DOHH2 (cell line): ENCODE measurements around the gene IPCEF1.

ENCODE experiments used
- H3F3A ChIP-seq: fragments of 200-600 bp; sonication (generic), shearing (Covaris generic); 2 replicates; pipeline ENCODE4 v1.6.0; 2016; ENCODE audit warnings: antibody characterized with exemption, mild to moderate bottlenecking; ENCODE audit not compliant: control insufficient read depth, insufficient read depth
- H3K27ac ChIP-seq: fragments of 200-600 bp; sonication (generic); 2 replicates; pipeline ENCODE4 v1.5.1; 2014; ENCODE audit warnings: low read depth, mild to moderate bottlenecking, low read length, moderate library complexity
- H3K27me3 ChIP-seq: fragments of 200-600 bp; sonication (generic); 2 replicates; pipeline ENCODE4 v1.6.1; 2014; ENCODE audit warnings: mild to moderate bottlenecking, low read length, mixed read lengths; ENCODE audit not compliant: control insufficient read depth
- H3K36me3 ChIP-seq: fragments of 200-600 bp; sonication (generic); 2 replicates; pipeline ENCODE4 v1.6.1; 2014; ENCODE audit warnings: mild to moderate bottlenecking, low read length, moderate library complexity, mixed read lengths; ENCODE audit not compliant: control insufficient read depth
- H3K4me1 ChIP-seq: fragments of 200-600 bp; sonication (generic); 2 replicates; pipeline ENCODE4 v1.6.1; 2014; ENCODE audit warnings: mild to moderate bottlenecking, low read length, mixed read lengths; ENCODE audit not compliant: control insufficient read depth
- H3K4me2 ChIP-seq: fragments of 200-600 bp; sonication (generic); 2 replicates; pipeline ENCODE4 v1.6.0; 2014; ENCODE audit warnings: mild to moderate bottlenecking, low read length, moderate library complexity
- H3K4me3 ChIP-seq: fragments of 200-600 bp; sonication (generic); 2 replicates; pipeline ENCODE4 v1.5.1; 2014; ENCODE audit warnings: mild to moderate bottlenecking, low read length, mixed read lengths
- H3K79me2 ChIP-seq: fragments of 200-600 bp; sonication (generic); 2 replicates; pipeline ENCODE4 v1.6.1; 2014; ENCODE audit warnings: mild to moderate bottlenecking, low read length, mixed read lengths; ENCODE audit not compliant: control insufficient read depth
- H3K9me2 ChIP-seq: fragments of 200-600 bp; sonication (generic); replicated peaks from 2 replicates; pipeline ENCODE4 v1.6.1; 2014; ENCODE audit warnings: mild to moderate bottlenecking, low read length, mixed read lengths; ENCODE audit not compliant: control insufficient read depth
- H3K9me3 ChIP-seq: fragments of 200-600 bp; sonication (generic); 2 replicates; pipeline ENCODE4 v1.6.1; 2014; ENCODE audit warnings: antibody characterized with exemption, low read length, mixed read lengths; ENCODE audit not compliant: control insufficient read depth, insufficient read depth
- H4K20me1 ChIP-seq: fragments of 200-600 bp; sonication (generic); 2 replicates; pipeline ENCODE4 v1.6.0; 2014; ENCODE audit warnings: low read depth, mild to moderate bottlenecking, antibody characterized with exemption, low read length, moderate library complexity; ENCODE audit not compliant: control insufficient read depth, insufficient read depth
- CTCF ChIP-seq: fragments of 200-600 bp; sonication (generic); IDR thresholded peaks from one replicate; pipeline ENCODE4 v1.5.1; 2014; ENCODE audit warnings: antibody characterized with exemption, mild to moderate bottlenecking, low read depth, low read length; ENCODE audit not compliant: poor library complexity, severe bottlenecking
- EZH2phosphoT487 ChIP-seq: fragments of 200-600 bp; sonication (generic); IDR thresholded peaks from 2 replicates; pipeline ENCODE4 v1.6.1; 2017; ENCODE audit warnings: borderline replicate concordance, mild to moderate bottlenecking, antibody characterized with exemption, low read length, moderate library complexity, mixed read lengths

The IPCEF1 gene

GRCh38 chr6:154227862-154228520 is 128.6 kb downstream of the IPCEF1 start:
- no peaks in the 10 kb centered on the region for H3K79me2 ChIP-seq
- H3K27me3 ChIP-seq: no peaks in the 10 kb centered on the region
- no peak overlapping the region for H3K27ac ChIP-seq
- no peaks in the 10 kb centered on the region for H3K4me1 ChIP-seq
- H3K9me3 ChIP-seq: no peaks in the 10 kb centered on the region
- H3K4me2 ChIP-seq: no peak overlapping the region
- H3K36me3 ChIP-seq: no peaks in the 10 kb centered on the region
- TF ChIP-seq CTCF (no peak), EZH2phosphoT487 (no peak)
- H4K20me1 ChIP-seq: no peaks in the 10 kb centered on the region
- no peaks in the 10 kb centered on the region for H3K9me2 ChIP-seq
- no peak overlapping the region for H3K4me3 ChIP-seq
- no peaks in the 10 kb centered on the region for H3F3A ChIP-seq

- no peaks in the 10 kb centered on the region for H3F3A ChIP-seq
- H3K36me3 ChIP-seq: no peaks in the 10 kb centered on the region
- TF ChIP-seq EZH2phosphoT487 (no peak), CTCF (no peak)
- no peaks in the 10 kb centered on the region for H3K4me1 ChIP-seq
- H4K20me1 ChIP-seq: no peaks in the 10 kb centered on the region
- H3K27ac ChIP-seq: no peak overlapping the region
- H3K9me2 ChIP-seq: no peaks in the 10 kb centered on the region
- H3K79me2 ChIP-seq: no peaks in the 10 kb centered on the region
- H3K4me2 ChIP-seq: no peak overlapping the region
- no peaks in the 10 kb centered on the region for H3K27me3 ChIP-seq
- no peak overlapping the region for H3K4me3 ChIP-seq
- H3K9me3 ChIP-seq: no peaks in the 10 kb centered on the region
Observed at GRCh38 chr6:154226461-154226860, 130.1 kb downstream of the IPCEF1 start.

GRCh38 chr6:154223296-154223695 is 133.3 kb downstream of the IPCEF1 start:
- Histone ChIP-seq H3K79me2 (no peaks in the 10 kb centered on the region), H3F3A (no peaks in the 10 kb centered on the region), H3K4me1 (no peaks in the 10 kb centered on the region), H4K20me1 (no peaks in the 10 kb centered on the region), H3K9me3 (no peaks in the 10 kb centered on the region), H3K4me2 (no peak overlapping the region), H3K27ac (no peak overlapping the region), H3K27me3 (peaks cover 9% of the 10 kb centered on the region), H3K36me3 (no peaks in the 10 kb centered on the region), H3K9me2 (no peaks in the 10 kb centered on the region), H3K4me3 (no peak overlapping the region)
- TF ChIP-seq CTCF (no peak), EZH2phosphoT487 (no peak)
